Measurements from ENCODE around the gene PLEKHA6.

DNA sequence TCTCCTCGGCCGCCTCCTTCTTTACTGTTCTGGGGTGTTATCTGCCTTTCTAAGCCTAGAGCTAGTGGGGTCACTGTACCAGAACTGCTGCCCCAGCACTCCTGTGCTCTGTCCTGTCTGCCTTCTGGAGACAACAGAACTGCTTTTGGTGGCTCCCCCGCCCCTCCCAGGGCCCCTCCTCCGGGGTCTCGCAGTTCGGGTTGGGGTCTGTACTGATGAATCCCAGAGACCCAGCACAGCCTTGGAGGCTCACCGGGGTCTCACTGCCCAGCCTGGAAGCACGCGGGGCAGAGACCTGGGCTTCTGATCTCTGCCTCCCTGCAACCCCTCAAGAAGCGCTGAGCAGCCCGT lies 3.2 kb upstream of the PLEKHA6 start:
- TF ChIP-seq, protein P1, sequence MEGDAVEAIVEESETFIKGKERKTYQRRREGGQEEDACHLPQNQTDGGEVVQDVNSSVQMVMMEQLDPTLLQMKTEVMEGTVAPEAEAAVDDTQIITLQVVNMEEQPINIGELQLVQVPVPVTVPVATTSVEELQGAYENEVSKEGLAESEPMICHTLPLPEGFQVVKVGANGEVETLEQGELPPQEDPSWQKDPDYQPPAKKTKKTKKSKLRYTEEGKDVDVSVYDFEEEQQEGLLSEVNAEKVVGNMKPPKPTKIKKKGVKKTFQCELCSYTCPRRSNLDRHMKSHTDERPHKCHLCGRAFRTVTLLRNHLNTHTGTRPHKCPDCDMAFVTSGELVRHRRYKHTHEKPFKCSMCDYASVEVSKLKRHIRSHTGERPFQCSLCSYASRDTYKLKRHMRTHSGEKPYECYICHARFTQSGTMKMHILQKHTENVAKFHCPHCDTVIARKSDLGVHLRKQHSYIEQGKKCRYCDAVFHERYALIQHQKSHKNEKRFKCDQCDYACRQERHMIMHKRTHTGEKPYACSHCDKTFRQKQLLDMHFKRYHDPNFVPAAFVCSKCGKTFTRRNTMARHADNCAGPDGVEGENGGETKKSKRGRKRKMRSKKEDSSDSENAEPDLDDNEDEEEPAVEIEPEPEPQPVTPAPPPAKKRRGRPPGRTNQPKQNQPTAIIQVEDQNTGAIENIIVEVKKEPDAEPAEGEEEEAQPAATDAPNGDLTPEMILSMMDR (IDR thresholded peaks at IDR 0.05): no peak
- no peak for TF ChIP-seq POLR2AphosphoS5 (IDR thresholded peaks at IDR 0.05)
- no peak for TF ChIP-seq POLR2A (IDR thresholded peaks at IDR 0.05)
- TF ChIP-seq EP300 (IDR thresholded peaks at IDR 0.05): no peak
